K562 (cell line): ENCODE results near the gene TNFRSF6B. TPM values are rescaled to one million over a fixed set of nuclear protein-coding genes. Genes with fewer than 3 reads are reported as not detected.

ENCODE experiments used
- ARHGAP35 ChIP-seq: fragments of 450-650 bp; IDR thresholded peaks from 2 replicates; pipeline ENCODE4 v1.6.1; 2018; ENCODE audit not compliant: partially characterized antibody
- ATF1 ChIP-seq, 2 experiments: fragments of 450-650 bp in 1 of 2; IDR thresholded peaks; 2 replicates each; pipeline ENCODE4 v1.6.1; 2016; ENCODE audit warnings: missing compliant biosample characterization in 1 of 2, missing genetic modification characterization in 1 of 2
- ATF3 ChIP-seq, 2 experiments: fragments of 450-650 bp in 1 of 2; sonication (generic) in 1 of 2; formaldehyde crosslinking in 1 of 2; IDR thresholded peaks in 1 of 2; conservative IDR thresholded peaks in 1 of 2; 2 replicates each; pipeline versions ENCODE4 v1.6.1 to v1.8.1; 2016 to 2023; ENCODE audit warnings: mild to moderate bottlenecking in 2 of 2, moderate library complexity in 2 of 2, inconsistent platforms in 1 of 2, missing genetic modification reagents in 1 of 2
- BCL6 ChIP-seq: fragments of 250-450 bp; sonication (Bioruptor Pico); IDR thresholded peaks from 2 replicates; pipeline ENCODE4 v1.4.0; 2020
- BRF2 ChIP-seq: IDR thresholded peaks from 3 replicates; pipeline ENCODE4 v1.6.1; 2011; ENCODE audit warnings: borderline replicate concordance, mild to moderate bottlenecking; ENCODE audit not compliant: insufficient read length, insufficient read depth
- CBX8 ChIP-seq: fragments of 200-600 bp; sonication (generic); IDR thresholded peaks from 2 replicates; pipeline ENCODE4 v1.6.1; 2012; ENCODE audit warnings: borderline replicate concordance, mixed run types, low read depth, mild to moderate bottlenecking, moderate library complexity, mixed read lengths, low read length, control low read depth, inconsistent platforms; ENCODE audit not compliant: poor library complexity, severe bottlenecking; ENCODE audit errors: extremely low read depth
- CHAMP1 ChIP-seq: fragments of 450-650 bp; IDR thresholded peaks from 2 replicates; pipeline ENCODE4 v1.6.1; 2016; ENCODE audit warnings: mild to moderate bottlenecking
- HLTF ChIP-seq: fragments of 450-650 bp; IDR thresholded peaks from 2 replicates; pipeline ENCODE4 v1.6.1; 2016
- NELFE ChIP-seq: IDR thresholded peaks from 2 replicates; pipeline ENCODE4 v1.6.1; 2011; ENCODE audit warnings: mild to moderate bottlenecking; ENCODE audit not compliant: insufficient read depth, insufficient read length
- OTX1 ChIP-seq: fragments of 450-650 bp; formaldehyde crosslinking; IDR thresholded peaks from 2 replicates; pipeline ENCODE4 v1.4.0; 2022; ENCODE audit warnings: mild to moderate bottlenecking
- POLR2A ChIP-seq: fragments of 450-650 bp; conservative IDR thresholded peaks from 2 replicates; pipeline ENCODE4 v1.6.1; 2016
- POLR2G ChIP-seq: fragments of 200-400 bp; formaldehyde crosslinking; IDR thresholded peaks from 2 replicates; pipeline ENCODE4 v1.6.1; 2017; ENCODE audit warnings: low read depth, mild to moderate bottlenecking, antibody characterized with exemption, low read length, moderate library complexity
- STAT5A ChIP-seq: IDR thresholded peaks from 2 replicates; pipeline ENCODE4 v1.6.1; 2012; ENCODE audit warnings: low read length, inconsistent platforms, borderline replicate concordance
- TGIF2 ChIP-seq: sonication (generic); formaldehyde crosslinking; IDR thresholded peaks from 2 replicates; pipeline ENCODE4 v1.8.1; 2022; ENCODE audit warnings: mild to moderate bottlenecking, missing genetic modification reagents, moderate library complexity
- THRB ChIP-seq: fragments of 450-650 bp; formaldehyde crosslinking; conservative IDR thresholded peaks from 2 replicates; pipeline ENCODE4 v1.4.0; 2022; ENCODE audit warnings: mild to moderate bottlenecking, missing genetic modification characterization
- ZNF274 ChIP-seq: IDR thresholded peaks from 2 replicates; pipeline ENCODE4 v1.6.1; 2011; ENCODE audit warnings: low read depth, mild to moderate bottlenecking, low read length, moderate library complexity, borderline replicate concordance
- ZNF316 ChIP-seq: fragments of 450-650 bp; IDR thresholded peaks from 2 replicates; pipeline ENCODE4 v1.6.1; 2016
- ZNF668 ChIP-seq: fragments of 250-450 bp; sonication (Bioruptor Pico); IDR thresholded peaks from 2 replicates; pipeline ENCODE4 v1.8.0; 2022; ENCODE audit warnings: mild to moderate bottlenecking, inconsistent platforms
- polyA plus RNA-seq, 8 experiments: library from polyadenylated mRNA; depleted of rRNA in 4 of 8; stranded (reverse) in 5 of 8; unstranded in 3 of 8; fragments of >200 nt; fragmentation: Nextera tagmentation in 2 of 8; fragmentation: Illumina TruSeq in 1 of 8; extraction: Ambion mirVana in 2 of 8; extraction: Trizol in 1 of 8; gene quantifications; 2 replicates each; pipeline versions ENCODE4 v1.2.1 to v1.2.3, GENCODE V29; 2011 to 2014; ENCODE audit warnings: inconsistent platforms in 1 of 8, missing spikeins in 1 of 8
- total RNA-seq, 7 experiments: library from RNA; depleted of rRNA in 6 of 7; stranded (reverse); fragments of >200 nt in 6 of 7; fragmentation: Illumina TruSeq in 2 of 7; extraction: Trizol in 2 of 7; gene quantifications; 2 replicates each; pipeline versions ENCODE4 v1.2.1 to v1.2.3, GENCODE V29; 2011 to 2021; ENCODE audit warnings: low replicate concordance in 1 of 7

Gene TNFRSF6B
- total and polyA plus RNA-seq, 9 of the 15 experiments (the other 6 are each of a cell fraction or from before 2014, with no cell fraction given): 0.10 to 3.5 (median 0.32) TPM; not detected in 6

- no peak for TF ChIP-seq CBX8
- 0 out of 2 replicates have a peak, but pooled peaks have one; percentile 20 for TF ChIP-seq POLR2A
- no peak for TF ChIP-seq TGIF2
- TF ChIP-seq CHAMP1: no peak
- peak; percentile 43 for TF ChIP-seq POLR2G
- TF ChIP-seq OTX1: 0 out of 2 replicates have a peak, but pooled peaks have one; percentile 45
- TF ChIP-seq BCL6 (CRISPR knock-in tag): no peak
- no peak for TF ChIP-seq NELFE
- no peak for TF ChIP-seq BRF2
- TF ChIP-seq ZNF274: no peak
- no peak for TF ChIP-seq ZNF316
- TF ChIP-seq ATF3 (IDR thresholded peaks at IDR 0.05): no peak
- TF ChIP-seq ATF3 (CRISPR knock-in tag; conservative IDR thresholded peaks at IDR 0.05): no peak
- peak; percentile 19 for TF ChIP-seq ARHGAP35
- TF ChIP-seq STAT5A: peak; percentile 52; the same call in 1 of the 2 replicates
- no peak for TF ChIP-seq HLTF
- TF ChIP-seq ZNF668 (CRISPR knock-in tag): no peak
- TF ChIP-seq THRB (CRISPR knock-in tag): 0 out of 2 replicates have a peak, but pooled peaks have one; percentile 37
- TF ChIP-seq ATF1 (CRISPR knock-in tag; IDR thresholded peaks at IDR 0.05): no peak
- no peak for TF ChIP-seq ATF1 (tag; IDR thresholded peaks at IDR 0.05)
Measured at GRCh38 chr20:63732118-63733095, 36.0 kb downstream of the TNFRSF6B start (continued).
